ENCODE data around the gene ANAPC2.

DNA sequence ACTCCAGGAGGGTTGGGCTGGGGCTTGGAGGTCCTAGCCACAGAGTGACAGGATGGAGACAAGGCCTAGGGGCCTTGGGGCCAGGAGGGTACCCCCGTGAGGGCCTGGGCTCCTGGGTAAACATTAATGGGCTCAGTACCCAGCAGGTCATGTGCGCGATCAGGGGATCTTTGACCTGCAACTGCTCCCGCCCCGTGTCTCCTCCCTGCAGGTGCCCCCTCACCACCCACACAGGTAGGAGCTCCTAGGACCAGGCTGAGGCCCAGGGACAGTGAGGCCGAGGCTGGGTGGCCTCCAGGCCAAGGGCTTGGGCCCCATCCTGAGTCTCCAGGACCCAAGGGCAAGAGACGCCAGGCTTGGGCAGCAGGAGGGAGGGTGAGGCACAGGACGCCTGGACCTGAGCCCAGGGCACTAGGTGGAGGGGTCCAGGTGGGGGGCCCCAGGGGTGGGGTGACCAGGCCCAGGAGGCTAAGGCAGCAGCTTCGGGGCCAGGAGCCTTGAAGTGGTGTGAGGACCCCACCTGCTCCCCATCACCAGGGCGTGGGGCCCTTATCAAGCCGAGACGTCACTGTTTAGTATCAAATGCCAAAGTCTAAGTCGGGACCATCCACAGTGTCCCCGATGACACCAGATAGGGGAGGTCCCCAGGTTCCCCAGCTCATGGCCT is 42.5 kb upstream of the ANAPC2 start, which contains the start of gene SLC34A3:
- TF ChIP-seq, protein P1, sequence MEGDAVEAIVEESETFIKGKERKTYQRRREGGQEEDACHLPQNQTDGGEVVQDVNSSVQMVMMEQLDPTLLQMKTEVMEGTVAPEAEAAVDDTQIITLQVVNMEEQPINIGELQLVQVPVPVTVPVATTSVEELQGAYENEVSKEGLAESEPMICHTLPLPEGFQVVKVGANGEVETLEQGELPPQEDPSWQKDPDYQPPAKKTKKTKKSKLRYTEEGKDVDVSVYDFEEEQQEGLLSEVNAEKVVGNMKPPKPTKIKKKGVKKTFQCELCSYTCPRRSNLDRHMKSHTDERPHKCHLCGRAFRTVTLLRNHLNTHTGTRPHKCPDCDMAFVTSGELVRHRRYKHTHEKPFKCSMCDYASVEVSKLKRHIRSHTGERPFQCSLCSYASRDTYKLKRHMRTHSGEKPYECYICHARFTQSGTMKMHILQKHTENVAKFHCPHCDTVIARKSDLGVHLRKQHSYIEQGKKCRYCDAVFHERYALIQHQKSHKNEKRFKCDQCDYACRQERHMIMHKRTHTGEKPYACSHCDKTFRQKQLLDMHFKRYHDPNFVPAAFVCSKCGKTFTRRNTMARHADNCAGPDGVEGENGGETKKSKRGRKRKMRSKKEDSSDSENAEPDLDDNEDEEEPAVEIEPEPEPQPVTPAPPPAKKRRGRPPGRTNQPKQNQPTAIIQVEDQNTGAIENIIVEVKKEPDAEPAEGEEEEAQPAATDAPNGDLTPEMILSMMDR (IDR thresholded peaks at IDR 0.05): no peak
- no peak for TF ChIP-seq ZFX (IDR thresholded peaks at IDR 0.05; ENCODE audit: borderline replicate concordance)

Measured in 22Rv1 (cell line).